IMR-90 (cell line): Measurements from ENCODE around the gene CTCF. TPM values are rescaled to one million over a fixed set of nuclear protein-coding genes. Genes with fewer than 3 reads are reported as not detected.

Experiments
- ATAC-seq: fragments of 200-7000 bp; cut with Tn5 transposase; 2 replicates; pipeline ENCODE4 v1.9.1; 2020; ENCODE audit warnings: low read depth, mild to moderate bottlenecking, moderate library complexity
- BruUV-seq: library from RNA; stranded (reverse); fragments of 400-500 nt; replicated peaks from 2 replicates; lab custom pipeline; 2021; lab: Mats Ljungman, UMichigan
- CTCF ChIA-PET: fragments of 300-600 bp; formaldehyde crosslinking; extraction: SDS; loops from one replicate; lab custom pipeline; 2021; ENCODE audit warnings: antibody characterized with exemption; lab: Yijun Ruan, JAX
- POLR2A ChIA-PET: fragments of 300-600 bp; sonication (Branson Sonifier 250); formaldehyde crosslinking; loops from one replicate; lab custom pipeline; 2022; ENCODE audit warnings: antibody characterized with exemption; ENCODE audit not compliant: unreplicated experiment; lab: Charles Lee
- DNase-seq: peaks from one replicate; pipeline ENCODE4 v3.0.0; 2013
- H2AFZ ChIP-seq: replicated peaks from 2 replicates; pipeline ENCODE3; 2013; ENCODE audit warnings: low read length, mild to moderate bottlenecking; ENCODE audit not compliant: poor library complexity
- H2AK5ac ChIP-seq: 2 replicates; pipeline ENCODE4 v1.6.1; 2013; ENCODE audit warnings: low read depth, low read length, inconsistent platforms
- H2AK9ac ChIP-seq: replicated peaks from 2 replicates; pipeline ENCODE3; 2013; ENCODE audit warnings: mild to moderate bottlenecking, low read depth, low read length, moderate library complexity; ENCODE audit not compliant: poor library complexity
- H2BK120ac ChIP-seq: 2 replicates; pipeline ENCODE4 v1.6.1; 2013; ENCODE audit warnings: low read depth, low read length, inconsistent platforms
- H2BK15ac ChIP-seq: 3 replicates; pipeline ENCODE4 v1.6.1; 2013; ENCODE audit warnings: low read depth, low read length, inconsistent platforms
- H2BK20ac ChIP-seq: 2 replicates; pipeline ENCODE4 v1.6.1; 2013; ENCODE audit warnings: low read depth, mild to moderate bottlenecking, inconsistent platforms, low read length, moderate library complexity
- H2BK5ac ChIP-seq: 2 replicates; pipeline ENCODE4 v1.6.1; 2013; ENCODE audit warnings: mild to moderate bottlenecking, low read depth, low read length, inconsistent platforms; ENCODE audit not compliant: poor library complexity, severe bottlenecking
- H3K14ac ChIP-seq: replicated peaks from 2 replicates; pipeline ENCODE4 v1.6.1; 2013; ENCODE audit warnings: low read depth, low read length, inconsistent platforms
- H3K18ac ChIP-seq: 2 replicates; pipeline ENCODE4 v1.6.1; 2013; ENCODE audit warnings: low read depth, low read length, control low read depth
- H3K23ac ChIP-seq: 2 replicates; pipeline ENCODE4 v1.6.1; 2013; ENCODE audit warnings: low read depth, low read length, inconsistent platforms
- H3K27ac ChIP-seq: 2 replicates; pipeline ENCODE4 v1.5.1; 2013; ENCODE audit warnings: mild to moderate bottlenecking, control low read depth, low read length; ENCODE audit not compliant: insufficient read depth
- H3K27me3 ChIP-seq: 2 replicates; pipeline ENCODE4 v1.6.1; 2013; ENCODE audit warnings: low read length; ENCODE audit not compliant: control insufficient read depth, insufficient read depth
- H3K36me3 ChIP-seq: 2 replicates; pipeline ENCODE4 v1.6.1; 2013; ENCODE audit warnings: low read length, mixed read lengths; ENCODE audit not compliant: control insufficient read depth, insufficient read depth
- H3K4ac ChIP-seq: 2 replicates; pipeline ENCODE4 v1.6.1; 2013; ENCODE audit warnings: low read depth, low read length, inconsistent platforms
- H3K4me1 ChIP-seq: 2 replicates; pipeline ENCODE4 v1.6.1; 2013; ENCODE audit warnings: low read length, mixed read lengths; ENCODE audit not compliant: control insufficient read depth, insufficient read depth
- H3K4me2 ChIP-seq: 2 replicates; pipeline ENCODE4 v1.6.1; 2013; ENCODE audit warnings: low read depth, mild to moderate bottlenecking, control low read depth, low read length, moderate library complexity
- H3K4me3 ChIP-seq: 2 replicates; pipeline ENCODE4 v1.5.1; 2013; ENCODE audit warnings: low read depth, mild to moderate bottlenecking, control low read depth, low read length, moderate library complexity; ENCODE audit not compliant: insufficient read depth
- H3K56ac ChIP-seq: 2 replicates; pipeline ENCODE4 v1.6.1; 2013; ENCODE audit warnings: low read length, inconsistent platforms; ENCODE audit not compliant: insufficient read depth; ENCODE audit errors: extremely low read depth
- H3K79me1 ChIP-seq, 2 experiments: 2 replicates each; pipeline ENCODE4 v1.6.1; 2013; ENCODE audit warnings: low read length in 2 of 2, inconsistent platforms in 1 of 2, low read depth in 1 of 2
- H3K9ac ChIP-seq: 2 replicates; pipeline ENCODE4 v1.6.1; 2013; ENCODE audit warnings: low read depth, low read length, control low read depth
- H3K9me1 ChIP-seq: 2 replicates; pipeline ENCODE4 v1.6.1; 2013; ENCODE audit warnings: low read length, inconsistent platforms; ENCODE audit not compliant: insufficient read depth
- H3K9me3 ChIP-seq: 2 replicates; pipeline ENCODE4 v1.6.1; 2013; ENCODE audit warnings: low read length; ENCODE audit not compliant: control insufficient read depth, insufficient read depth
- H4K20me1 ChIP-seq: 2 replicates; pipeline ENCODE4 v1.6.1; 2013; ENCODE audit warnings: low read length, inconsistent platforms; ENCODE audit not compliant: insufficient read depth
- H4K5ac ChIP-seq: 2 replicates; pipeline ENCODE4 v1.6.1; 2013; ENCODE audit warnings: mild to moderate bottlenecking, low read depth, low read length, control low read depth
- H4K8ac ChIP-seq, 2 experiments: 2 replicates each; pipeline ENCODE4 v1.6.1; 2013; ENCODE audit warnings: low read depth in 2 of 2, low read length in 2 of 2, control low read depth in 1 of 2, inconsistent platforms in 1 of 2
- H4K91ac ChIP-seq: 2 replicates; pipeline ENCODE4 v1.6.1; 2013; ENCODE audit warnings: low read depth, low read length, inconsistent platforms; ENCODE audit not compliant: insufficient read depth
- BHLHE40 ChIP-seq: fragments of 150-350 bp; IDR thresholded peaks from 2 replicates; pipeline ENCODE4 v1.6.1; 2016; ENCODE audit warnings: mild to moderate bottlenecking, low read depth, low read length
- MAFK ChIP-seq: IDR thresholded peaks from 2 replicates; pipeline ENCODE4 v1.6.1; 2012; ENCODE audit warnings: low read depth, low read length, improper control_type of control experiment
- WGBS, 2 experiments: methylation state at CpG; one replicate each; pipeline versions ENCODE4 v1.1.5 to v1.1.7; 2013; ENCODE audit warnings: missing lambda C conversion rate in 2 of 2; ENCODE audit not compliant: insufficient read length in 1 of 2; ENCODE audit errors: extremely low coverage in 2 of 2; 5-methylcytosine and 5-hydroxymethylcytosine counted together
- dilution Hi-C: fragments of 300-500 bp; cut with HindIII; formaldehyde crosslinking; loops from one replicate; pipeline ENCODE4 v1.14.3; 2018; ENCODE audit warnings: low sequenced_read_pairs; ENCODE audit not compliant: unreplicated experiment
- in situ Hi-C: fragments of 300-500 bp; cut with MboI; formaldehyde crosslinking; loops from 3 replicates; pipeline ENCODE4 v1.14.3; 2019; ENCODE audit warnings: low sequenced_read_pairs, inconsistent platforms, mixed read lengths
- intact Hi-C: fragments of 100-400 bp; cut with micrococcal nuclease; formaldehyde crosslinking; loops from 2 replicates; pipeline ENCODE4 v1.10.0; 2022
- polyA plus RNA-seq, 3 experiments: library from polyadenylated mRNA; depleted of rRNA; stranded (reverse); fragments of >200 nt; gene quantifications; 2 replicates each; pipeline ENCODE4 v1.2.3, GENCODE V29; 2012; ENCODE audit warnings: low replicate concordance in 1 of 3
- total RNA-seq: library from RNA; depleted of rRNA; stranded (reverse); fragments of >200 nt; gene quantifications from 2 replicates; pipeline ENCODE4 v1.2.3, GENCODE V29; 2012

The CTCF gene
- total and polyA plus RNA-seq, 2 of the 4 experiments (the other 2 are of a cell fraction): 16.1 to 22.8 TPM

GRCh38 chr16:67541391-67542263 lies 20.7 kb upstream of the CTCF start:
- H4K91ac ChIP-seq: no peak overlapping the region
- H3K27me3 ChIP-seq: no peaks in the 10 kb centered on the region
- H3K18ac ChIP-seq: no peak overlapping the region
- no peak overlapping the region for H4K8ac ChIP-seq
- H2AFZ ChIP-seq: peak overlapping the region; percentile 46
- in situ Hi-C loops (loop anchor here (25.0 kb wide), 1 partner anchor 396 kb away; the partner anchor contains the start of genes CTRL, LCAT and PSMB10), intact Hi-C loops (no loop called here), dilution Hi-C loops (no loop called here)
- H4K20me1 ChIP-seq: peaks cover 75% of the 10 kb centered on the region
- H2BK120ac ChIP-seq: no peak overlapping the region
- H3K4me2 ChIP-seq: no peak overlapping the region
- no peak overlapping the region for H3K27ac ChIP-seq
- H2BK5ac ChIP-seq: no peak overlapping the region
- BruUV-seq: TSS peak; percentile 56
- peak overlapping the region; percentile 70 for H2AK9ac ChIP-seq
- DNase-seq: peak; percentile 37
- no peak overlapping the region for H4K5ac ChIP-seq
- H3K4ac ChIP-seq: no peak overlapping the region
- H3K4me1 ChIP-seq: peaks cover 12% of the 10 kb centered on the region
- ChIA-PET POLR2A (no interaction called here), CTCF (interaction anchor here (1.0 kb wide), 1 partner anchor 20 kb away, joined by 3 read pairs; no protein-coding TSS in a partner anchor)
- H3K79me1 ChIP-seq: peaks cover 17 to 67% of the 10 kb centered on the region in 2 experiments; a peak in 3 of 4 replicates
- H3K9me3 ChIP-seq: no peaks in the 10 kb centered on the region
- no peak overlapping the region for H3K23ac ChIP-seq
- H3K14ac ChIP-seq: no peak overlapping the region
- 80% methylated on average over 1 of the region's 14 CpGs; no CpG with 5 or more reads in 1 of the 2 experiments for WGBS, 2 experiments
- ATAC-seq: no peak
- H3K36me3 ChIP-seq: peaks cover 72% of the 10 kb centered on the region
- TF ChIP-seq MAFK: no peak
- TF ChIP-seq BHLHE40: no peak
- H3K9ac ChIP-seq: no peak overlapping the region
- H2AK5ac ChIP-seq: no peak overlapping the region
- no peak overlapping the region for H3K4me3 ChIP-seq
- peaks cover 19% of the 10 kb centered on the region for H3K9me1 ChIP-seq
- H2BK20ac ChIP-seq: no peak overlapping the region
- no peak overlapping the region for H3K56ac ChIP-seq
- H2BK15ac ChIP-seq: no peak overlapping the region
